HG02759 (cell line): ENCODE measurements around the gene UNC45B.
A peak's percentile ranks its signal among the peaks of the same experiment; 100 is the strongest.
"Not testable (repeated sequence)": the region's sequence is repeated elsewhere in the genome, so short reads cannot be mapped to it uniquely, and the experiment has no call there.

Source experiments
- ATAC-seq: cut with Tn5 transposase; IDR thresholded peaks from one replicate; pipeline ENCODE4 v1.9.1; 2021; ENCODE audit warnings: mild to moderate bottlenecking, moderate library complexity; ENCODE audit not compliant: unreplicated experiment

The UNC45B gene

DNA sequence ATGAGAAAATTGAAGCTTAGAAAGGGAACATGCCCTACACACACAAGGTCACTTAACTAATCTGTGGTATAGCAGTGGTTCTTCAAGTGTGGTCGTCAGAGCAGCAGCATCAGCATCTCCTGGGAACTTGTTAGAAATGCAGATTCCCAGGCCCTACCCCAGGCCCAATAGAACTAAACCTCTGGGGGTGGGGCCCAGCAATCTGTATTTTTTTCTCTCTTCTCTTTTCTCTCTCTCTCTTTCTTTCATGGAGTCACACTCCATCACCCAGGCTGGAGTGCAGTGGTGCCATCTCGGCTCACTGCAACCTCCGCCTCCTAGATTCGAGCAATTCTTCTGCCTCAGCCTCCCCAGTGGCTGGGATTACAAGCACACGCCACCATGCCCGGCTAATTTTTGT lies 9.4 kb upstream of the UNC45B start:
- no peak for ATAC-seq

GRCh38 chr17:35141681-35142466 lies 5.7 kb upstream of the UNC45B start, which contains the start of gene NLE1:
NLE1 (minus strand) TSS chr17:35142303; CDS start chr17:35142275, 28 bp downstream.
- peak; percentile 93 for ATAC-seq

DNA sequence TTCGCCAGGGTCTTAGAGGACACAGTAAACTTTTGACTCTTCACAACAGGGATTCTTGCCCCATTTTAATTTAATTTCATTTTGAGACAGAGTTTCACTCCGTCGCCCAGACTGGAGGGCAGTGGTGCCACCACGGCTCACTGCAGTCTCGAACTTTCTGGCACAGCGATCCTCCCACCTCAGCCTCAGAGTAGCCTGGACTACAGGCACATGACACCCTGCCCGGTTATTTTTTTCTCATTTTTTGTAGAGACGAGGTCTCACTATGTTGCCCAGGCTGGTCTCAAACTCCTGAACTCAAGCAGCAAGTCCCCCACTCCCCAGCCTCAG lies 5.2 kb upstream of the UNC45B start:
- ATAC-seq: no peak

- no peak for ATAC-seq
Measured at GRCh38 chr17:35144840-35145239, 2.8 kb upstream of the UNC45B start.

DNA sequence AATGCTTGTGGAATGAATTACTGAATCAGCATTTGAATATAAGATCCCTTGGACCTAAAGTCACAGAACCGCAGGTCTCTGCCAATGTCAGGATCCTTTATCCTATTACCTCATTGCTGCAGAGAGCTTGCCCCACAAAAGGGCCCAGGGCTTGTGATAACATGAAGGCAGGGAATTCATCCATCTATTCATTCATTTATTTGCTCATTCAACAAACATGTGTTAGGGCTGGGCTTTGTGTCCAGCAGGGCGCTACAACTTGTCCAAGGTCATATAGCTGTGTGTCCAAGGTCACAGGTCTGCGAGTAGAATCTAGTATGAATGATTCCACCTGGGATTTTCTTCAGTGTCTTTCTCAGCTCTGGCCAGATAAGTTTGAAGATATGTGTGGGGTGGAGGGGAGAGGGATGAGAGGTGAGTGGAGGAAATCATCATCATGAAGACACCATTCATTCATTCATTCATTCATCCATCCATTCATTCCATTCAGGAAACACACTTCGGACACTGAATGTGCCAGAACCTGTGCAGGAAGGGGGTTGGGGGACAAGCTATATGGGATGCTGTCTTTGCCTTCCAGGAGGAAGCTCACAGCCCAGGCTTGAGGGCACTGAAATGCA lies 1.3 kb upstream of the UNC45B start:
- ATAC-seq: no peak

GRCh38 chr17:35148144-35148543 lies 527 bp downstream of the UNC45B start:
- ATAC-seq: no peak

DNA sequence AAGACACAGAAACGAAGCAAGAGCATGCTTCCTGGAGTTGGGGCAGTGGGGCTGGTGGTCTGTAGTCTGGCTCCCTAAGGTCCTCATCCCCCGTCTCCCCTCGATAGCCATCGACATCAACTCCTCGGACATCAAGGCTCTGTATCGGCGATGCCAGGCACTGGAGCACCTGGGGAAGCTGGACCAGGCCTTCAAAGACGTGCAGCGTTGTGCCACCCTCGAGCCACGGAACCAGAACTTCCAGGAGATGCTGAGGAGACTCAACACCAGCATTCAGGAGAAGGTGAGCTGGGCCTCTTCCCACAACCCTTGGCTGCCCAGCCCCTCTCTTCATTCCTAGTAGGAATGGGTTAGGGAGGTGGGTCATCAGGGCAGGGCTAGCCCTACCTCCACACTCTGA lies 2.3 kb downstream of the UNC45B start:
- ATAC-seq: no peak

DNA sequence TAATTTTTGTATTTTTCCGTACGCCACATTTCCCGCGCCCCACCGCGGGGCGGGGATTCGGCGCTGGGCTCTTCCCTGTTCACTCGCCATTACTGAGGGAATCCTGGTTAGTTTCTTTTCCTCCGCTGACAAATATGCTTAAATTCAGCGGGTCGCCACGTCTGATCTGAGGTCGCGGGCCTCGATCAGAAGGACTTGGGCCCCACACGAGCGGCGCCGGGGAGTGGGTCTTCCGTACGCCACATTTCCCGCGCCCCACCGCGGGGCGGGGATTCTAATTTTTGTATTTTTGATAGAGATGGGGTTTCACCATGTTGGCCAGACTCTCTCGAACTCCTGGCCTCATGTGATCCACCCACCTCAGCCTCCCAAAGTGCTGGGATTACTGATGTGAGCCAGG lies 3.5 kb downstream of the UNC45B start:
- ATAC-seq: not testable (repeated sequence)

GRCh38 chr17:35152421-35153140 lies 5.0 kb downstream of the UNC45B start:
- no peak for ATAC-seq

DNA sequence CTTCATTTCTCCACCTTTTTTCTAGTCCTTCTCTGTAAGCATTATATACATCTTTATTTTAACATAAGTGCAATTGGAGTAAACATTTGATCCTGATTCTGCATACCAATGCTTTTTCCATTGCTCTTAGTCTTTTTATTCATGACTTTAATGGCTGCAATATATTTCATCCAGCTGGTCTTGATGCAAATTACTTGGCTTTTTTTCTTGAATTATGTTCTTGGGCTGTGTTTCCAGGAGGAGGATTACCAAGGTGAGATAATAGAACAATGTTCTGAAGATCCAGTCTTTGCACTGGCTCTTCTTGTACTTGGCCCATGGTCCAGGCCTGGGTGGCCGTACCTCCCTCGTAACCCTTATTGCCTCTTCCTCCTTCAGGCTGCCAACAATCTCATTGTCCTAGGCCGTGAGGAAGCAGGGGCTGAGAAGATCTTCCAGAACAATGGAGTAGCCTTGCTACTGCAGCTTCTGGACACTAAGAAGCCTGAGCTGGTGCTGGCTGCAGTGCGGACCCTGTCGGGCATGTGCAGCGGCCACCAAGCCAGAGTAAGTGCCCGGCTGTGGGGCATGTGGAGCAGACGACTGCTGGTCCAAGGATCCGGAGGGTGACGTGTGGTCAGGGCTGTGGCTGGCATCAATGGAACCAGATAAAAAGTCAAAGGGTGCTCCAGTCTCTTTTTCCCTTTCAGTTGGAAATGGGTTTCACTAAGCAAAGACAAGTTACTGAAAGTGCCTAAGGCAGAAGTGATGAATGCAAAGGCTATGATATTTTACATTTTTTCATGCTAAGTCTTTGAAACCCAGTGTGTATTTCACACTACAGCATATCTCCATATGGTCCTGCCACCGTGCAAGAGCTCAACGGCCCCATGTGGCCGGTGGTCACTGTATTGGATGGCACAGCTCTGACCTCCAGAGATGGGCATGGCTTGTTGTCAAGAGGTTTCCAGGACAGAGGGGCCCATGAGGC lies 6.9 kb downstream of the UNC45B start:
- no peak for ATAC-seq

DNA sequence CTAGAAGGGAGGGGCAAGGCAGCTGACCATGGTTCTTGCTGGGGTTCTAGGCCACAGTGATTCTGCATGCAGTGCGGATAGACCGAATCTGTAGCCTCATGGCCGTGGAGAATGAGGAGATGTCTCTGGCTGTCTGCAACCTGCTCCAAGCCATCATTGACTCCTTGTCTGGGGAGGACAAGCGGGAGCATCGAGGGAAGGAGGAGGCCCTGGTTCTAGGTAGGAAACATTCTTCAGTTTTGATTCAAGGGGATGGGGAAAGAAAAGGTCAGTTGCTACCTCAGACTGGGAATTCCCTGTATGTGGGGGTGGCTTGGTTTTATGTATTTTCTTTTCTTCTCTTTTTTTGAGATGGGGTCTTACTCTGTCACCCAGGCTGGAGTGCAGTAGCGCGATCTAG lies 7.6 kb downstream of the UNC45B start:
- ATAC-seq: no peak

DNA sequence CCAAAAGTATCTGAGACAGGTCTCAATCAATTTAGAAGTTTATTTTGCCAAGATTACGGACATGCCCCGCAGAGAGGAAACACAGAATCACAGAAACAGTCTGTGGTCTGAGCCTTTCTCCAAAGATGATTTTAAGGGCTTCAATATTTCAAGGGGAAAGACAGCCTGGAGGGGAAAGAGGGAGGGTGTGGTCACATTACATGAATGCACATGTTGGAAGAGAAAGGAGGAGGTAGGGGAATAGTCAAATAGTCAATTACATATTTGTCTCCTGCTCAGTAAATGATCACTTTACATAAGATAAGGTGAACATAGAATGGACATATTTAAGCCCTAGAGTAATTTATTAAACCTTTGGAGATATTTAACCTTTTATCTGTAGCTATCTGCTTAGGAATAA lies 12.3 kb downstream of the UNC45B start:
- ATAC-seq: no peak

DNA sequence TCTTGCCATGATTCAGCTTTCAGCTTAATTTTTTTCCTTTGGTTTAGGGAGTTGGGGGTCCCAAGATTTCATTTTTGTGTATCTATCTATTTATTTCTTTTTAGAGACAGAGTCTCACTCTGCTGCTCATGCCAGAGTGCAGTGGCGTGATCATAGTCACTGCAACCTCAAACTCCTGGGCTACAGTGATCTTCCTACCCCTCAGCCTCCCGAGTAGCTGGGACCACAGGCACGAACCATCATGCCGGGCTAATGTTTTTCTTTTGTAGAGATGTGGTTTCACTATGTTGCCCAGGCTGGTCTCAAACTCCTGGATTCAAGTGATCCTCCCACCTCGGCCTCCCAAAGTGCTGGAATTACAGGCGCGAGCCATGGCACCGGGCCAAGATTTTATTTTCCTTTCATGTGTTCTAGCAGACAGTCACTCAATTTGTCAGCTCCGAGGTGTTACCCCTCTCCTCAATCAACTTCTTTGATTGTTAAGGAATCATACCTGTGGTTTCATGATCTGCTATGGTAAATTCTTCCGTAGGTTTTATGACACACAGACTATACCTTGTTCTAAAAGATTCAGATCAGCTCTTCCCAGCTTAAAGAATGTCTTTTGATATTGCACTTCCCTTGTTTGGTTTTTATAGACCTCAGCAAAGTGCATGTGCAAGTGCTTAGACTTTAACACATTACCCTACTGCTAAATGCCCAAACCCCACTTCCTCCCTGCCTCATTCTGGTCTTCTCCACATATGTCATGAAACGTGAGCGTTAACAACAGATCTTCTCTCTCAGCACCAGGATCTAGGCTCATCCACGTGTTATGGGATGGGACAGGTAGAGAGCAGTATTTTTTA lies 13.0 kb downstream of the UNC45B start:
- ATAC-seq: no peak

GRCh38 chr17:35161281-35161761 lies 13.7 kb downstream of the UNC45B start:
- ATAC-seq: no peak

DNA sequence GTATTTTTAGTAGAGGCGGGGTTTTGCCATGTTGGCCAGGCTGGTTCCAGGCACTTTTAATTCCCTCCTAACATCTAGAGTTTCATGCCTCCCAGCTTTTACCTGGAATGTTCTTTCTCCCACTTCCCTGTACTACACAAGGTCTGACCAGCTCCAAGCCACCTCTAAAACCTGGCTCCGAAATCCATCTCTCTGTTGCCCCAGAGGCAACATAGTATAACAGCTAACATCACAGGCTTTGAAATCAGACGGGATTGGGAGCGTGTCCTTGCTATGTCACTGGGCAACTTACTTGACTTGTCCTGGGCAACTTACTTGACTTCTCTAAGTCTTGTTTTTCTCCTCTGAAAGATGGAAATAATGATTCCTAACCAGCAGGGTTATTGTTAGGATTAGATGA lies 15.1 kb downstream of the UNC45B start:
- ATAC-seq: no peak

GRCh38 chr17:35163886-35164285 lies 16.3 kb downstream of the UNC45B start:
- no peak for ATAC-seq

- ATAC-seq: no peak
Measured at GRCh38 chr17:35164716-35165115, 17.1 kb downstream of the UNC45B start.

DNA sequence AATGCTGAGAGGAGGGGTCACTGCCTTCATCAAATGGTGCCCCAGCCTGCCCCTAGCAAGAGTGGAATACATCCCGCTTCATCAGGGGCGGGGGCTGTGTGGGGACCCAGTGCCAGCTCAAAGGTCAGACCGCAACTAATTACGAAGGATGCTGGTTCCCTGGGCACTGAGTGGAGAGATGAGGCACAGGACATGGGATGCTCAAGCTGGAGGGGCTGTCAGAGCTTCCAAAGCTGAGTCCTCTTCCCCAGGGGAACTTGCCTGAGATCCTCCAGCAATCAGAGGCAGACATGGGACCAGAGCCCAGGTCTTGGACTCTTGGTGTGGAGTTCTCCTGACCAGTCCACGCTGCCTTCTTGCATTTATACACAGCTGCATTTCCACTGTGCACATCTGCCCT lies 18.9 kb downstream of the UNC45B start:
- no peak for ATAC-seq

DNA sequence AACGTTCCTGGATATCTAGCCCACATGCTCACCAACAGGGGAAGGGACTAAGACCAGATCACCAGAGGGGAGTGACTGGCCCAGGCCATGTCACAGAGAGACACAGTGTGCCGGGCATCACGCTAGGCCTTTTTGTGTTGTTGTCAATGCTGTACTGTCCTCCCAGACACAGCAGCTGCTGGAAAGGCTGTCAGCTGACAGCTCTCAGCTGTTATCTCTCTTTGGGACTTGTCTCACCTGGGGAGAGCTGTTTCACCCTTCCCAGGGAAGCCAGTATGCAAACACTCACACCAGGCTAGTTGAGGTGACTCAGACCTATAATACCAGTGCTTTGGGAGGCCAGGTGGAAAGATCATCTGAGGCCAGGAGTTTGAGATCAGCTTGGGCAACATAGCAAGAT lies 19.4 kb downstream of the UNC45B start:
- no peak for ATAC-seq

DNA sequence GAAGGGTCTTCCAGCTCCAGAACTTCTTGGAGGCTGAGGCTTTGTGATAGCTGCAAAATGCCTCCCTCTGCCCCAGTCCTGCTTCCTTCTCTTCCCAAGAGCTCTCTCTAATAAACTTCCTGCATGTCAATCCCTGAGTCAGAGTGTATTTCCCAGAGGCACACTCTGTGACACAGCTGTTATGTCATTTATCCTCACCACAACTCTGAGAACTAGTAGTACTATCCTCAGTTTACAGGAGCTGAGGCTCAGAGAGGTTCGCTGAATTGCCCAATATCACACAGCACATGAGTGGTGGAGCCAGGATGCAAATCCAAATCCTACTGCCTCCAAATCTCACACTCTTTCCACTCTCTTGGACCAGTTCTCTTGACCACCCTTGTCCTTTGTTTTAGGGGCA lies 20.0 kb downstream of the UNC45B start:
- no peak for ATAC-seq
